Activated T-cell treated with anti-CD3 and anti-CD28 coated beads, Interleukin-2, amount 50 U/mL, for 72 hours (primary cell): ENCODE results near the gene ESPL1. TPM values are rescaled to one million over a fixed set of nuclear protein-coding genes. Genes with fewer than 3 reads are reported as not detected.

Experiments used
- ATAC-seq, 2 donors: fragments of 150-1000 bp; cut with Tn5 transposase; replicated peaks in 1 of 2; 2 replicates each; pipeline ENCODE4 v1.10.0; 2021; ENCODE audit warnings: moderate library complexity in 2 of 2, mild to moderate bottlenecking in 1 of 2
- DNase-seq, 2 donors: peaks; one replicate each; pipeline ENCODE4 v3.0.0; 2021 to 2022; ENCODE audit warnings: mixed read lengths in 1 of 2
- H3K27ac Mint-ChIP-seq: one replicate; pipeline ENCODE4 v1.8.0; 2022; ENCODE audit warnings: mild to moderate bottlenecking, moderate library complexity, mixed read lengths
- H3K27me3 Mint-ChIP-seq: one replicate; pipeline ENCODE4 v1.8.0; 2022; ENCODE audit warnings: low read depth, mixed read lengths
- H3K36me3 Mint-ChIP-seq, 2 donors: one replicate each; pipeline ENCODE4 v1.8.0; 2022; ENCODE audit warnings: mixed read lengths in 2 of 2, mild to moderate bottlenecking in 1 of 2; ENCODE audit not compliant: insufficient read depth in 2 of 2
- H3K4me1 Mint-ChIP-seq: one replicate; pipeline ENCODE4 v1.8.0; 2022; ENCODE audit warnings: low read depth, mixed read lengths
- H3K4me3 Mint-ChIP-seq, 2 donors: one replicate each; pipeline ENCODE4 v1.8.0; 2022; ENCODE audit warnings: mild to moderate bottlenecking in 2 of 2, mixed read lengths in 2 of 2, moderate library complexity in 2 of 2
- H3K9me3 Mint-ChIP-seq, 2 donors: one replicate each; pipeline ENCODE4 v1.8.0; 2022; ENCODE audit warnings: mixed read lengths in 2 of 2
- total RNA-seq, 2 donors: library from RNA; stranded (reverse); gene quantifications; one replicate each; pipeline ENCODE4 v1.2.3, GENCODE V29; 2022

ESPL1 gene
- total RNA-seq, 2 donors from 2014 or later = 71.9 to 75.5 TPM

- DNase-seq (no peak), ATAC-seq (no peak)
- peak overlapping the region; percentile 89 for H3K27ac Mint-ChIP-seq
- no peaks in the 10 kb centered on the region for H3K27me3 Mint-ChIP-seq
- H3K36me3 Mint-ChIP-seq = peaks cover 2 to 3% of the 10 kb centered on the region in 2 donors
- peaks cover 46% of the 10 kb centered on the region for H3K4me1 Mint-ChIP-seq
- H3K9me3 Mint-ChIP-seq = no peaks in the 10 kb centered on the region
- no peak overlapping the region for H3K4me3 Mint-ChIP-seq
These were observed 12.1 kb upstream of the ESPL1 start for GRCh38 chr12:53255996-53256395.

GRCh38 chr12:53258541-53259539 lies 9.3 kb upstream of the ESPL1 start:
- H3K4me1 Mint-ChIP-seq = peaks cover 25% of the 10 kb centered on the region
- H3K27me3 Mint-ChIP-seq = no peaks in the 10 kb centered on the region
- no peak for ATAC-seq
- no peak for DNase-seq
- H3K36me3 Mint-ChIP-seq = no peaks in the 10 kb centered on the region
- no peak overlapping the region for H3K4me3 Mint-ChIP-seq
- no peaks in the 10 kb centered on the region for H3K9me3 Mint-ChIP-seq
- peak overlapping the region; percentile 31 for H3K27ac Mint-ChIP-seq

GRCh38 chr12:53259891-53260290 lies 8.2 kb upstream of the ESPL1 start:
- no peaks in the 10 kb centered on the region for H3K9me3 Mint-ChIP-seq
- H3K27ac Mint-ChIP-seq = no peak overlapping the region
- peaks cover 15% of the 10 kb centered on the region for H3K4me1 Mint-ChIP-seq
- no peaks in the 10 kb centered on the region for H3K36me3 Mint-ChIP-seq
- H3K27me3 Mint-ChIP-seq = no peaks in the 10 kb centered on the region
- no peak for DNase-seq
- ATAC-seq = no peak
- H3K4me3 Mint-ChIP-seq = no peak overlapping the region

- DNase-seq (no peak), ATAC-seq (no peak)
- Mint-ChIP-seq H3K9me3 (no peaks in the 10 kb centered on the region), H3K27ac (peak overlapping the region; percentile 86), H3K4me3 (peak overlapping the region in 1 of 2 donors; percentile 22), H3K4me1 (peaks cover 43% of the 10 kb centered on the region), H3K36me3 (peaks cover 9 to 12% of the 10 kb centered on the region in 2 donors), H3K27me3 (no peaks in the 10 kb centered on the region)
These were observed 2.3 kb upstream of the ESPL1 start for GRCh38 chr12:53265783-53266182.

- H3K27me3 Mint-ChIP-seq = no peaks in the 10 kb centered on the region
- peaks cover 9 to 22% of the 10 kb centered on the region in 2 donors for H3K36me3 Mint-ChIP-seq
- no peaks in the 10 kb centered on the region for H3K9me3 Mint-ChIP-seq
- H3K4me1 Mint-ChIP-seq = peaks cover 55% of the 10 kb centered on the region
- peak; percentile 29 to 32 for DNase-seq
- ATAC-seq = peak; percentile 44 to 49
- peak overlapping the region; percentile 92 for H3K27ac Mint-ChIP-seq
- H3K4me3 Mint-ChIP-seq = peak overlapping the region; percentile 96 to 98
These were observed 647 bp upstream of the ESPL1 start for GRCh38 chr12:53267306-53267998.

GRCh38 chr12:53268630-53269562 lies 797 bp downstream of the ESPL1 start:
- DNase-seq (no peak), ATAC-seq (no peak)
- Mint-ChIP-seq H3K4me3 (peak overlapping the region; percentile 96 to 98), H3K9me3 (no peaks in the 10 kb centered on the region), H3K4me1 (peaks cover 56% of the 10 kb centered on the region), H3K36me3 (peaks cover 9 to 22% of the 10 kb centered on the region in 2 donors), H3K27ac (peak overlapping the region; percentile 92), H3K27me3 (no peaks in the 10 kb centered on the region)

- H3K36me3 Mint-ChIP-seq = peaks cover 15 to 37% of the 10 kb centered on the region in 2 donors
- ATAC-seq (no peak), DNase-seq (no peak)
- H3K27ac Mint-ChIP-seq = no peak overlapping the region
- no peak overlapping the region for H3K4me3 Mint-ChIP-seq
- no peaks in the 10 kb centered on the region for H3K27me3 Mint-ChIP-seq
- peaks cover 36% of the 10 kb centered on the region for H3K4me1 Mint-ChIP-seq
- no peaks in the 10 kb centered on the region for H3K9me3 Mint-ChIP-seq
These were observed 6.3 kb downstream of the ESPL1 start for GRCh38 chr12:53274445-53274844.

- Mint-ChIP-seq H3K4me1 (peaks cover 17% of the 10 kb centered on the region), H3K9me3 (no peaks in the 10 kb centered on the region), H3K36me3 (peaks cover 12 to 34% of the 10 kb centered on the region in 2 donors), H3K4me3 (no peak overlapping the region), H3K27me3 (no peaks in the 10 kb centered on the region), H3K27ac (no peak overlapping the region)
- ATAC-seq = no peak
- DNase-seq = no peak
These were observed 8.4 kb downstream of the ESPL1 start for GRCh38 chr12:53276511-53276910.

GRCh38 chr12:53277981-53278380 lies 9.9 kb downstream of the ESPL1 start:
- Mint-ChIP-seq H3K4me3 (no peak overlapping the region), H3K4me1 (peaks cover 9% of the 10 kb centered on the region), H3K27me3 (no peaks in the 10 kb centered on the region), H3K36me3 (peaks cover 18 to 33% of the 10 kb centered on the region in 2 donors), H3K9me3 (no peaks in the 10 kb centered on the region), H3K27ac (no peak overlapping the region)
- ATAC-seq (no peak), DNase-seq (no peak)

GRCh38 chr12:53279283-53279869 lies 11.3 kb downstream of the ESPL1 start:
- H3K4me3 Mint-ChIP-seq = no peak overlapping the region
- H3K4me1 Mint-ChIP-seq = peaks cover 5% of the 10 kb centered on the region
- H3K27me3 Mint-ChIP-seq = no peaks in the 10 kb centered on the region
- H3K36me3 Mint-ChIP-seq = peaks cover 20 to 37% of the 10 kb centered on the region in 2 donors
- no peaks in the 10 kb centered on the region for H3K9me3 Mint-ChIP-seq
- no peak overlapping the region for H3K27ac Mint-ChIP-seq
- DNase-seq (no peak), ATAC-seq (no peak)

- H3K9me3 Mint-ChIP-seq = no peaks in the 10 kb centered on the region
- H3K27ac Mint-ChIP-seq = no peak overlapping the region
- H3K4me3 Mint-ChIP-seq = no peak overlapping the region
- H3K36me3 Mint-ChIP-seq = peaks cover 20 to 35% of the 10 kb centered on the region in 2 donors
- no peaks in the 10 kb centered on the region for H3K27me3 Mint-ChIP-seq
- no peaks in the 10 kb centered on the region for H3K4me1 Mint-ChIP-seq
- no peak for DNase-seq
- ATAC-seq = no peak
These were observed 11.9 kb downstream of the ESPL1 start for GRCh38 chr12:53279888-53280498.

- no peak overlapping the region for H3K4me3 Mint-ChIP-seq
- DNase-seq (no peak), ATAC-seq (no peak)
- peaks cover 17 to 40% of the 10 kb centered on the region in 2 donors for H3K36me3 Mint-ChIP-seq
- H3K27me3 Mint-ChIP-seq = no peaks in the 10 kb centered on the region
- no peaks in the 10 kb centered on the region for H3K9me3 Mint-ChIP-seq
- H3K27ac Mint-ChIP-seq = no peak overlapping the region
- H3K4me1 Mint-ChIP-seq = peaks cover 32% of the 10 kb centered on the region
These were observed 18.3 kb downstream of the ESPL1 start for GRCh38 chr12:53286448-53286847.
